ENCODE measurements around the gene SHISAL1.

The SHISAL1 gene

GRCh38 chr22:44298406-44299091, 14.2 kb downstream of the SHISAL1 start:
- no peak for DNase-seq (ENCODE audit: low spot score)
- POLR2A ChIA-PET (ENCODE audit: low non-redundant PET) = no interaction called here

GRCh38 chr22:44297470-44298061, 15.2 kb downstream of the SHISAL1 start:
- ChIA-PET CTCF (no interaction called here), POLR2A (ENCODE audit: low non-redundant PET) (no interaction called here)
- TF ChIP-seq CTCF (conservative IDR thresholded peaks at IDR 0.05; ENCODE audit: low read depth) = no peak

More at GRCh38 chr22:44298406-44299091, 14.2 kb downstream of the SHISAL1 start:
- CTCF ChIA-PET = interaction anchor here (0.5 kb wide), 1 partner anchor 70 kb away, joined by 3 read pairs; no protein-coding TSS in a partner anchor
- TF ChIP-seq CTCF (conservative IDR thresholded peaks at IDR 0.05; ENCODE audit: low read depth) = no peak
- no peak overlapping the region for H3K27ac ChIP-seq

GRCh38 chr22:44295406-44295805, 17.3 kb downstream of the SHISAL1 start:
- no peak overlapping the region for H3K27ac ChIP-seq
- no peak for DNase-seq (ENCODE audit: low spot score)
- ChIA-PET POLR2A (ENCODE audit: low non-redundant PET) (no interaction called here), CTCF (no interaction called here)
- TF ChIP-seq CTCF (conservative IDR thresholded peaks at IDR 0.05; ENCODE audit: low read depth) = no peak

More at GRCh38 chr22:44297470-44298061, 15.2 kb downstream of the SHISAL1 start:
- no peak for DNase-seq (ENCODE audit: low spot score)
- no peak overlapping the region for H3K27ac ChIP-seq

- no peak for TF ChIP-seq CTCF (conservative IDR thresholded peaks at IDR 0.05; ENCODE audit: low read depth)
- CTCF ChIA-PET = no interaction called here
- no peak for DNase-seq (ENCODE audit: low spot score)
- POLR2A ChIA-PET (ENCODE audit: low non-redundant PET) = no interaction called here
- no peak overlapping the region for H3K27ac ChIP-seq
These were observed 18.9 kb downstream of the SHISAL1 start for GRCh38 chr22:44293876-44294275.

- DNase-seq (ENCODE audit: low spot score) = no peak
- H3K27ac ChIP-seq = no peak overlapping the region
- no peak for TF ChIP-seq CTCF (conservative IDR thresholded peaks at IDR 0.05; ENCODE audit: low read depth)
- CTCF ChIA-PET = no interaction called here
- POLR2A ChIA-PET (ENCODE audit: low non-redundant PET) = no interaction called here
These were observed 19.7 kb downstream of the SHISAL1 start for GRCh38 chr22:44293034-44293433.

- ChIA-PET CTCF (no interaction called here), POLR2A (ENCODE audit: low non-redundant PET) (no interaction called here)
- no peak for DNase-seq (ENCODE audit: low spot score)
- TF ChIP-seq CTCF (conservative IDR thresholded peaks at IDR 0.05; ENCODE audit: low read depth) = no peak
- H3K27ac ChIP-seq = no peak overlapping the region; the same call in 1 of the 2 replicates
These were observed 20.2 kb downstream of the SHISAL1 start for GRCh38 chr22:44292521-44292920.

Measured in RWPE1 (cell line).